SW 1271 (cell line): ENCODE data around the gene SCN7A.
A peak's percentile ranks its signal among the peaks of the same experiment; 100 is the strongest.

Experiments
- DNase-seq, 2 experiments: peaks; one replicate each; lab custom pipeline; 2025; lab: John Stamatoyannopoulos, UW

Gene SCN7A

DNA sequence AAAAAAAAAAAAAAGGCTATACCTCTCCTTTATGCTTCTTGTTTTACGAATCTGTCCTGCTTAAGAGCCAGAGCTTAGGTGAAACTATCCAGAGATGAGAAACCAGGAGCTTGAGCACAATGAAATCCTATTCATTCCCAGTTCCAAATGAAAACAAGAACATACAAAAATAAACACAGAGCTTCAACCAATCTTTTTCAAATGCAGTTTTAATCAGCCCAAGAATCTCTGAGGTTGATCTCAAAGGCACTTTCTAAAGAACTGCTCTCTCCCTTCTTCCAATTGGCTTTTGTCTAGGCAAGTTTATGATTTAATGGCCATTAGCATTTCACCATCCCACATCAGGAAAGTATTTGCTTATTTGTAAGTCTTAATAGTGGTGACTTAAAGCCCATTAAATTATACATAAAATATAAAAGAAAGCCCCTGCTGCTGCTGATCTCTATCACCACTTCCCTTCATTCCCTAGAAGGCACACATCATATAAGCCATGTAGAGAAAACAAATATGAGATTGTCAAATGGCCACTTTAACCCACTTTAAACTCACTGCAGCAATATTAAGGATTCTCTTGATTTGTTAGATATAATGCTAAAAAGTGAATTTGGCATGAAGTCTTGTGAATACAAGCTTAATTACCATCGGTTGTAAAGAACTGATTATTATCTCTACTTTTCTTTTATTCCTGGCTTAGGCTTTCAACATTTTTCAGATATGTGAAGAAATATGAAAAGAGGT, 89.0 kb downstream of the SCN7A start:
- no peak for DNase-seq

DNA sequence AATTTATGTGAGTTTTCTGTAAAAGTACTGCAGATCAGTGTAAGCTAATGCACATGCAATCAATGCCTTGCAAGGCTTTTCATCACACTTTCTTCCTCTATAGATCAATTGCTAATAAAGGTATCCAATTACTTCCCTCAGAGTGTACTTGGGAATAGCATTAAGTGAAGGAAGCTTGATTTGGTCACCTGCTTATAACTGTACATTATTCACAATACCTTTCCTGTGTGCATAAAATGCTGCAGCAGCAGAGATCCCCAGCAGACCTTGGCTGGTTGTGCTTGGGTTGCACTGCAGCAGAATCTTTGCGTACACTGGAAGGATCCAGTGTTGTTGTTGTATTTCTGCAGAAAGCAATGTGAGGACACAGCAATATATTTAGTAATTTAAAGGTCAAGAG, 99.8 kb downstream of the SCN7A start:
- DNase-seq = no peak

- DNase-seq = no peak
Observed at GRCh38 chr2:166393008-166393407, 101.0 kb downstream of the SCN7A start.

DNA sequence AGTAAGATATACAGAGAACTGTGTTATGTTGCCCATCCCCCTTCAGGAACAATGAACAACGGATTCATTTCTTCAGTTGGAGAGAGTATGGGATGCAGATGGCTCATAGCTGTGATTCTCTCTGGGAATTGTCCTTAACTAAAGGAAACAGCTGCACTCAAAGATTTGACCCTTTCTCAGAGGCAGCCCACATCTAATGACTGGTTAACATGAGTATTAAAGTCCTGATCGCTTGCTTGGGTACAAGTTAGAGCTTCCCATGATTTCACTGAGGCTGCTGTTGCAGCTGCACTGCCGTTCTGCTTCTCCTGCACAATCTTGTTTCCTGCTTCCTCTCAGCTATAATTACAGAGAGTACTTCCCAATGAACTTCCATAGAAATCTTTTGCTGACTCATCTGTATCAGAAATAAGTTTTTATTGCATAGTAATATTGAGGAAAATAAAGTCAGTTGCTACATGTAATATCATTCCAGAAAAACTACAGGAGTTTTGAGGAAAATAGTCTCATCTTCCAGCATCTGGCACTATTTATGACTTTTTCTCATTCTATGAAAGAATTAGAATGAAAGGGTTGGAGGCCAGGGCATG, 105.5 kb downstream of the SCN7A start:
- no peak for DNase-seq

DNA sequence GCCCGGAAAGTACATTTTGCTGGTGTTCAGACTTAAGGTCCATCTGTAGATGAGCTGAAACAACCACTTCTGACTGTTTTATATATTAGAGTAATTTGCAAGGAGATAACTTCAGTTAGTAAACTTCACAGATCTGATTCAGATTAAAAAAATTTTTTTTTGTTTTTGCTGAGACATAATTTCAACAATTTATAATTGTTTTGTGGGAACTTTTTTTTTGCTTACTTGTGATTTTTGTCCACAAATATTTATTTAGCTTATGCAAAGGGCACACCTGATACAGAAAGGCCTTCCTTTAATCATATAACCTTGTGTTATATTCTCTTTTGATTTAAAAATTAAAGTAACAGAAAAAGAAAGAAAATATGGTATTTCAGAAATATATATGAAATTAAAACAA, 108.7 kb downstream of the SCN7A start:
- DNase-seq = no peak

DNA sequence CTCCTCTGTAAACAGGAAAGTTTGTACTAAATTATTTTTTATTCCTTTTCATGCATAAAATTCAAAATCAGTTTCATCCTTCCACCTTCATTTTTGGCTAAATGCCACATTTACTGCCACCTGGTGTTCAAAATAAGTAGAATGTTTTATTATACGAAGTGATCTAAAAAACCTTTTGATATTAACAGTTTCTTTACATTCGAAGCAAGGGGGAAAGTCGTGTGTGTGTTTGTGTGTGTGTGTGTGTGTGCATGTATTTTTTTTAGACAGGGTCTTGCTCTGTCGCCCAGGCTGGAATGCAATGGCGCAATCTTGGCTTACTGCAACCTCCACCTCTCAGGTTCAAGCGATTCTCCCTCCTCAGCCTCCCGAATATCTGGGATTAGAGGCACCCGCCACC, 109.3 kb downstream of the SCN7A start:
- DNase-seq = peak in 1 of 2 experiments; percentile 28

DNA sequence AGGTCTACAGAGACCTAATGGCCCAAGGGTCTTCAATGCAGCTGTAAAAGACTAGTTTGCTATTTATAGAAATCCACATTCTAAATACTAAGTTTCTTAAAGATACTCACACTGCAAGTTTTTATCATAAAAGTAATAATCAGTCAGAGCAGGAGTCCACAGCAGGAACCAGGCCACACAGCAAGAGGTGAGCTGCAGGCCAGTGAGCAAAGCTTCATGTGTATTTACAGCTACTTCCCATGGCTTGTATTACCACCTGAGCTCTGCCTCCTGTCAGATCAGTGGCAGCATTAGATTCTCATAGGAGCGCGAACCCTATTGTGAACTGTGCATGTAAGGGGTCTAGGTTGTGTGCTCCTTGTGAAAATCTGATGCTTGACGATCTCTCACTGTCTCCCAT, 111.6 kb downstream of the SCN7A start:
- no peak for DNase-seq

DNA sequence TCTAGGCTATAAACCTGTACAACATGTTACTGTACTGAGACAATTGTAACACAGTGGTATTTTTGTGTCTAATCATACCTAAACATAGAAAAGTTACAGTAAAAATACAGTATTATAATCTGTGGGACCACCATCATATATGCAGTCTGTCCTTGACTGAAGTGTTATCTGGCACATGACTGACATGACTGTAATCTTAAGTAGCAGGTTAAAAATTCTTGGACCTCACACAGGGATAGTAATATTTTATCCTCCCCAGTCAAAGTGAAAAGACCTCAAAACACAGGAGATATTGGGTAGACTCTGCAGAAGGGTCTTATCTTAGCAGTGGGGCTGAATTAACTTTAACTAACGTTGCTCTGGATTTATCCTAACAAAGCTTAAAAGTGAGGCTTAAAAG, 113.4 kb downstream of the SCN7A start:
- DNase-seq = no peak

DNA sequence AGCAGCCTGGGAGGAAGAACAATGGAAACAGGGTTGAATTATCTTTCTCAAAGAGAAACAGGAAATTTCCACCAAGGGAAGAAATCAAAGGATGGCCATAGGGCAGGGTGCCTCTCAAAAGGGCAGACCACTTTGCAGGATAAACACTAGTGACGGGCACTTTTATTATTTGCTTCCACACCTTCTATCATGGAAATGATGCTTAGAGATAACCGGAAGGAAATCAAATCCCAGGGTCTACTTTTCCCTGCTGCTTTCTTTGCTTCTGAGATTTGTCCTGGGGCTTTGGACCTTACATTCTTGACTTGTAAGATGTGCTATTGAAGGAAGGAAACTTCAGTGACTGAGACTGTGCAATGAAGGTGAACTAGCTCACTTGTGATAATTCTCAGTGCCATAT, 117.2 kb downstream of the SCN7A start:
- no peak for DNase-seq

DNA sequence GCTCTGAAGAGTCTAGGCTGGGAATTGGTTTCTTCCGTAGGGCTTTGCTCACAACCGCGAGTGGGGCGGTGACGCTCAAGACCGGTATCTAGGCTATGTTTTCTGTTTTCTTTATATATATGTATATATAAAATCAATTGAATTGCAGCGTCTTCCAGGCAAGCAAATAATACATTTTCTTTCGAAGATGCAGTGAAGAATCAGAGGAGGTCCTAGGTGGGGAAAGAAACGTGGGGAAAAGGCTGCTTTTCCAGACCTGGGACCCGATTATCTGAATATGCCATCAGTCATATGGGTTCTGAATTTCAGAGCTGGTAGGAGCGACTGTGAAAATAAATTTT, 117.6 kb downstream of the SCN7A start:
- DNase-seq = no peak

DNA sequence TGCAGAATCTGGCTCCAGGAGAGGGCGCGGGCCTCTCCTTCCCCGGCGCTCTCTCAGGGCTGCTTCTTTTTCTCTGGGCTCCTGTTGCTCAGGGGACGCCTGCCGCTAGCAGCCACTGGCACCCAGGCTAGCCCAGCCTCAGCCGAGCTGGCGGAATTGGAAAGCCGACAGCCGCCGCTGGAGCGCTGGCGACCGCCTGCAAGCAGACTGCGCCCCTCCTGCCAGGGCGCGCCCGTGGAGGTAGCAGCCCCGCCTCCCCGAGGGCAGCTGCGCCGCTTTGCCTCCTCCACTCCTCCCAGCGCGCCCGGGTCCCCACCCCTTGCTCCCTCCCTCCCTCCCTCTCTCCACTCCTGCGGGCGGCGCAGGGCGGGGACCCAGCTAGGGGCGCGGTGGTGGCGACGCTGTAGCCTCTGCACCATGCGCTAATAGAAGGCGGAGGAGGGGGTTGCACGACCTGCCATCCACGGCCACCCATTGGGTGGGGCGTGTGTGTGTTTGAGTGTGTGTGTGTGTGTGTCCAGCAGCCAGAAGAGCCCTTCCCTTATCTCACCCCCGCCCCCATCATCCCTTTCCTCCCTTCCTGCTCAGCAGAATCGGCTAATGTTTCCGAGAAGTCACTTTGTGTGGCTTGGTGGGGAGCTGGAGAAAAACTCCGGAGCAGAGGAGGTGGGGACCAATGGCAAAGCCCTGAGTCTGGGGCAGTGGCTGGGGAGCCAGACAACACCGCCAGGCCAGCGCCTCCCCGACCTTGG, 118.1 kb downstream of the SCN7A start, which contains the start of gene SCN9A:
TSS of gene SCN9A (minus strand) at position 209 of the 752 bp plus-strand sequence. CDS start 64,188 bp downstream, outside the sequence.
- DNase-seq = peak; percentile 14 to 46

DNA sequence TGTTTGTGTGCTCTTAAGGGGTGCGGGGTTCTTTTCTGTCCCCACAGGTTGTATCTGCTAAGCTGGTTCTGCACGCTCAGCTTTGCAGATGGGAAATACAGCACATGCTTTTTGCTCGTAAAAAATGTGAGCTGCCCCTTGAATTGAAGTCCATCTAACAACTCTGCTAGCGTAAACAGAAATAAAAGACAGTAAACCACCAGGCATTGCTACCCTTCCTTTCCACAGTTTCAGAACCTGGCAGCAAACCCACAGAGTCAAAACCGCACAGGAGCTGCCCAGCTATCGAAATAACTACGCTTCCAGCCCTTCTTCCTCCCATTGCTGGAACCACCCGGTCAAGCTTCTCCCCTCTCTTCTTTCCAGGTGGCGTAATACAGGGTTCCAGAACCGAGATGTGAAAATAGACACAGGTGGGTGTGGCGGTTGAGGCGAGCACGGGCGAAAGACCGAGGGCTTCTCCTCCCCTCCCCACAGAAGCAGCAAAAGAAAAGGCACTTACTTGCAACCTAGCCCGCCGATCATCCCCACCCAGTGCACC, 118.8 kb downstream of the SCN7A start:
- DNase-seq = no peak

GRCh38 chr2:166373951-166374350, 120.1 kb downstream of the SCN7A start:
- peak in 1 of 2 experiments; percentile 15 for DNase-seq

GRCh38 chr2:166373539-166373938, 120.5 kb downstream of the SCN7A start:
- no peak for DNase-seq

DNA sequence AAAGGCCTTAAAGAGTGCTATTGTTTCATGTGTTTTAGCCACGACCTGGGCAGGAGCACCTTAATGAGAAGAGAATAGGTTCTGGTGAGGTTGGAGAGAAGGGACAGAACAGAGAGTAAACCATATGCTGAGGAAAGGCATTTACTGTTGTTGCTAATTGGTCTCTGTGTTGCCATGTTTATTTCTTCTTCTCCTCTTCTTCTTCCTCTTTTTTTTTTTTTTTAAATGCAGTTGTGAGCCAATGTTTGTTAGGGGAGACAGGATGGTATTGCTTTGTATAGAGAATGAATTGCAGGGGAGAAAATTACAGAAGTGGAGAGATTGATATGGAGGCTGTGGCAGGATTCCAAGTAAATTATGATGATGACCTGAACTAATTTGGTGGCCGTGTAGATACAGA, 120.9 kb downstream of the SCN7A start:
- no peak for DNase-seq

DNA sequence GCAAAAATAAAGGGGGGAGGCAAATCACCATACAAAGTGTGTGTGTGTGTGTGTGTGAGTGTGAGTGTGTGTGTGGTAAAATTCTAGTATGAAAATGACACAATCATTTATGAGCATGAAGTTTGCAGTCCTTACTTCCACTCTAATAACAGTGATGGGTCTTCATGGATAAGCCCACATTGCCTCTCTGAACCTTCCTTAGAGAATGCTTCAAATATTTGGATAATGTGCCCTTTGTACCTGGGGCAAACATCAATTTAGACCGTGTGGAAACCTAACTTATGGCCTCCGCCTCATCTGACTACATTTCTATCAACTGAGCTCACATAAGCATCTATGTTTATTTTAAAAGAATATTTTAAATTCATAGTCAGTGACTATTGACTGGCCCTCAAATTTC, 122.0 kb downstream of the SCN7A start:
- DNase-seq = peak in 1 of 2 experiments; percentile 14

DNA sequence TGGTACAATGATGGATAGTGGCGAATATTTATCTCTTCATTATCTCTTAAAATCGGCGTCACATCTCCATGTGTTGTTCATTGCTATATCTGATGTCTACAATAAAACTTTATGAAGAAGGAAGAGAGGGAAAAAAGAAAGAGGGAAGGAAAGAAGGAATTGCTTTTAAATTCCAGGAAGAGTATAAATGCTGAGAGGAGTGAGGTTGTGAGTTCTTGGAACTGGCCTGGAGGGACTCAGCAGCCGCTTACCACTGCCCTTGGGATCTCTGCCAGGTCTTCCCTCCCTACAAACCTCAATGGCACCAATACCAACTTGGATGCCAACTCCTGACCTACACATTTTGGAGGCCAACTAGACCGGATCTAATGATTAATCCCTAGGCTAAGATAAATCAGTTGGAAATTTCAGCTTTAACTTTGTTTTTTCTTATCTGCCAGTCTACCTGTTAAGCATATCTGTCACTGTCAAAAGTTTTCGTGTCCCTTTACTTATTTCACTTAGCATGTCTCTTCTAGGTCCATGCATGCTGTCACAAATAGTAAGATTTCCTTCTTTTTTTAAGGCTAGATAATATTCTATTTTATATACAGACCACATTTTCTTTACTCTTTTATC, 128.1 kb downstream of the SCN7A start:
- no peak for DNase-seq

- DNase-seq = no peak
Observed at GRCh38 chr2:166365239-166365638, 128.8 kb downstream of the SCN7A start.

DNA sequence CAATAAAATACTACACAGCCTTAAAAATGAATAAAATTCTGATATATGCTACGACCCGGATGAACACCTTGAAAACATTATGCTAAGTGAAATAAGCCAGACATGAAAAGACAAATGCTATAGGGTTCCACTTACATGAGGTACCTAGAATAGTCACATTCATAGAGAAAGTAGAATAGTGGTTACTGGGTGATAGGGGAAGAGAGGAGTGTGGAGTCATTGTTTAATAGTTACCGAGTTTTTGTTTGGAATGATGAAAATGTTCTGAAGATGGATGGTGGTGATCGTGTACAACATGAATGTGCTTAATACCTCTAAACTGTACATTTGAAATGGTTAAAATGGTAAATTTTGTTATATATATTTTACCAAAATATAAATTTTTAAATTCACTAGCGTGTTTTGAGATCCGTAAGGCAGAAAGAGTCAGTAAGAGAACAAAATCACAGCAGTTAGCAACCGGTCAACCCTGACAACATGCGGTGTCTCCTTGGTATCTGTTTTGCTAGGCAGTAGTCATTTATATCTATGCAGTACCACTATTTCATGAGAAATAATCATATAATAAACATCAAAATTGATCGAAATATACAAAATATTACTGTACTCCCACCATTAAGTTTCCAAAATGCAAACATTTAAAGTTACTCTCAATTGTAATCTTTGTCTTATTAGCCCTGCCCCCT, 129.4 kb downstream of the SCN7A start:
- no peak for DNase-seq

DNA sequence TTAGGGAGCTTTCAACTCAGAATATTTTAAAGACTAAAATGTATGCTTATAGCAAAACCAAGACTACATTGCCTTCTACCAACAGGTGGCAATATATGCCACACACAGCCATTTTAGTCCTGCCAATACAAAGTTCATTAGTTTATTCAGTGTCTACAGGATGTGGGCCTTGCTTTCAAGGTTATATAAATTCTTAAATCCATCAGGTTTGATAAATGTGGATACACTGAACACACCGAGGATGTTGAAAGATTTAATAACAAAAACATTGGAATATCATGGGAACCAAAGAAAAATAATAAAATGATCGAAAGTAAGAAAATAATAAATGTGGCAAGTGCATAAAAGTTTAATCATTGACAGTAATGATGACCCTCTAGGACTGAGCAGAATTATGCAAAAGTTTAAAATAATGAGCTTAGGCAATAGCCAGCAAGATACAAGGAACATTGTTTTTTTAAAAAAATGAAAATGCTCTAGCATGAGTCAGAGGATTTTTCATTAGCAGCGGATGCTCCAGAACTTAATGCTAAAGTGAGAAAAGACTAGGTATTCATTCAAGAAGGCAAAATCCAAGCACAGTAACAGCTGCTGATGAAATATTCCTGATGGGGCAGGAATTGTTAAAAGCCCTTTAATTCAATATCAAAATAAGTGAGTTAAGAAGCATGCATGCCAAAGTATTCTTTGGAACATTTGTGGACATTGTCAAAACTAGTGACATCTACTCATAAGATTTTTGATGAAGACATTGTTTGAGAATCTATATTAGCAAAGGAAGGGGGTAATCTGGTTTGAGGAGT, 132.5 kb downstream of the SCN7A start:
- peak in 1 of 2 experiments; percentile 36 for DNase-seq

GRCh38 chr2:166360906-166361305, 133.1 kb downstream of the SCN7A start:
- DNase-seq = no peak
